WTC11 (cell line): Measurements from ENCODE around the gene AMBP. TPM values are rescaled to one million over a fixed set of nuclear protein-coding genes. Genes with fewer than 3 reads are reported as not detected.

ENCODE experiments used
- ATAC-seq: fragments of 200-7000 bp; cut with Tn5 transposase; 2 replicates; pipeline ENCODE4 v1.10.0; 2021; ENCODE audit warnings: mild to moderate bottlenecking, moderate library complexity
- CTCF ChIA-PET: fragments of 300-600 bp; sonication (Branson Sonifier 250); formaldehyde crosslinking; loops from one replicate; lab custom pipeline; 2021; ENCODE audit warnings: antibody characterized with exemption; lab: Charles Lee
- POLR2A ChIA-PET: fragments of 350-600 bp; sonication (Branson Sonifier 250); formaldehyde crosslinking; loops from one replicate; lab custom pipeline; 2021; ENCODE audit warnings: antibody characterized with exemption; lab: Charles Lee
- DNase-seq: peaks from one replicate; pipeline ENCODE4 v3.0.0; 2021; ENCODE audit warnings: low spot score
- H3K27ac Mint-ChIP-seq: 2 replicates; pipeline ENCODE4 v1.8.0; 2021; ENCODE audit warnings: mixed read lengths
- H3K27me3 Mint-ChIP-seq: 2 replicates; pipeline ENCODE4 v1.8.0; 2021; ENCODE audit warnings: low read depth, mild to moderate bottlenecking, moderate library complexity, mixed read lengths
- H3K36me3 Mint-ChIP-seq: 2 replicates; pipeline ENCODE4 v1.8.0; 2021; ENCODE audit warnings: mixed read lengths
- H3K4me1 Mint-ChIP-seq: 2 replicates; pipeline ENCODE4 v1.8.0; 2022; ENCODE audit warnings: mixed read lengths
- H3K4me3 Mint-ChIP-seq: 2 replicates; pipeline ENCODE4 v1.8.0; 2021; ENCODE audit warnings: mild to moderate bottlenecking, moderate library complexity, mixed read lengths
- H3K9me3 Mint-ChIP-seq: 2 replicates; pipeline ENCODE4 v1.8.0; 2021; ENCODE audit warnings: mixed read lengths
- ATF1 ChIP-seq: sonication (generic); formaldehyde crosslinking; IDR thresholded peaks from 2 replicates; pipeline ENCODE4 v1.8.1; 2023; ENCODE audit warnings: mild to moderate bottlenecking, moderate library complexity, missing genetic modification reagents
- ETV6 ChIP-seq: sonication (generic); formaldehyde crosslinking; IDR thresholded peaks from 2 replicates; pipeline ENCODE4 v1.8.1; 2022; ENCODE audit warnings: mild to moderate bottlenecking, missing genetic modification reagents
- GABPB1 ChIP-seq: sonication (generic); formaldehyde crosslinking; IDR thresholded peaks from 2 replicates; pipeline ENCODE4 v1.8.1; 2023; ENCODE audit warnings: mild to moderate bottlenecking, missing genetic modification reagents
- JUN ChIP-seq: sonication (generic); formaldehyde crosslinking; IDR thresholded peaks from 2 replicates; pipeline ENCODE4 v1.8.0; 2023; ENCODE audit warnings: mild to moderate bottlenecking, missing genetic modification reagents
- RORB ChIP-seq: fragments of 250-450 bp; sonication (Bioruptor Pico); IDR thresholded peaks from 2 replicates; pipeline ENCODE4 v1.9.0; 2021; ENCODE audit warnings: mild to moderate bottlenecking
- SMAD3 ChIP-seq: sonication (generic); formaldehyde crosslinking; IDR thresholded peaks from 2 replicates; pipeline ENCODE4 v1.8.0; 2022; ENCODE audit warnings: missing genetic modification reagents, mild to moderate bottlenecking, borderline replicate concordance
- ZNF219 ChIP-seq: sonication (generic); formaldehyde crosslinking; IDR thresholded peaks from 2 replicates; pipeline ENCODE4 v1.8.0; 2023; ENCODE audit warnings: missing genetic modification reagents, mild to moderate bottlenecking, borderline replicate concordance
- total RNA-seq: library from RNA; stranded (reverse); gene quantifications from 3 replicates; pipeline ENCODE4 v1.2.3, GENCODE V29; 2021
- TF ChIP-seq, protein P1 (sequence below): sonication (generic); formaldehyde crosslinking; IDR thresholded peaks from 2 replicates; pipeline ENCODE4 v1.8.1; 2022; ENCODE audit warnings: mild to moderate bottlenecking, missing genetic modification reagents, moderate library complexity, borderline replicate concordance
- TF ChIP-seq, protein P2 (sequence below): fragments of 250-450 bp; sonication (Bioruptor Pico); IDR thresholded peaks from 2 replicates; pipeline ENCODE4 v1.9.0; 2021; ENCODE audit warnings: mild to moderate bottlenecking
- TF ChIP-seq, protein P3 (sequence below): fragments of 250-450 bp; sonication (Bioruptor Pico); IDR thresholded peaks from 2 replicates; pipeline ENCODE4 v1.9.0; 2021; ENCODE audit warnings: mild to moderate bottlenecking
- TF ChIP-seq, protein P4 (sequence below): sonication (generic); formaldehyde crosslinking; IDR thresholded peaks from 2 replicates; pipeline ENCODE4 v1.8.0; 2023; ENCODE audit warnings: mild to moderate bottlenecking, missing genetic modification reagents
- TF ChIP-seq, protein P5 (sequence below): sonication (generic); formaldehyde crosslinking; IDR thresholded peaks from 2 replicates; pipeline ENCODE4 v1.8.1; 2023; ENCODE audit warnings: mild to moderate bottlenecking, missing genetic modification reagents, borderline replicate concordance
- TF ChIP-seq, protein P6 (sequence below): sonication (generic); formaldehyde crosslinking; IDR thresholded peaks from 2 replicates; pipeline ENCODE4 v1.8.0; 2023; ENCODE audit warnings: missing genetic modification reagents, mild to moderate bottlenecking, borderline replicate concordance

AMBP gene
- total RNA-seq, 1 experiment from 2014 or later, result 3.3 TPM

DNA sequence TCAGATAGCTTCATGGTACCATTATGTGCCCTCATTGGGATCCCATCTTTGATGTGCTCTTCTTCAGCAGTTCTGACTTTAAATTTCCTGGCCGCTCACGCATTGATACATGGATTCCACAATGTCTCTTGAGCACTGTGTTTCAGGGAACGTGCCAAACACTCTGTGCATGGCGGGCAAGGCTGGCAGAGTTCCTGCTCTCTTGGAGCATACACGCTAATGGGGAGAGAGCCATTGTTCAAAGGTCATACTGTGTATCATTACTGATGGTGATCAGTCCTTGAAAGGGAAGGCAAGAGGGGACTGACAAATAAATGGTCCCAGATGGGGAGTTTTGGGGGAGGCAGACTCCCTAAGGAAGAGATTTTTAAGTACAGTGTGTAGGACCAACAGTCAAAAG, 52.3 kb downstream of the AMBP start (continued):
- TF ChIP-seq, protein P1, sequence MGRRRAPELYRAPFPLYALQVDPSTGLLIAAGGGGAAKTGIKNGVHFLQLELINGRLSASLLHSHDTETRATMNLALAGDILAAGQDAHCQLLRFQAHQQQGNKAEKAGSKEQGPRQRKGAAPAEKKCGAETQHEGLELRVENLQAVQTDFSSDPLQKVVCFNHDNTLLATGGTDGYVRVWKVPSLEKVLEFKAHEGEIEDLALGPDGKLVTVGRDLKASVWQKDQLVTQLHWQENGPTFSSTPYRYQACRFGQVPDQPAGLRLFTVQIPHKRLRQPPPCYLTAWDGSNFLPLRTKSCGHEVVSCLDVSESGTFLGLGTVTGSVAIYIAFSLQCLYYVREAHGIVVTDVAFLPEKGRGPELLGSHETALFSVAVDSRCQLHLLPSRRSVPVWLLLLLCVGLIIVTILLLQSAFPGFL (CRISPR knock-in tag), result no peak
- no peak for TF ChIP-seq SMAD3 (CRISPR knock-in tag)
- TF ChIP-seq, protein P2, sequence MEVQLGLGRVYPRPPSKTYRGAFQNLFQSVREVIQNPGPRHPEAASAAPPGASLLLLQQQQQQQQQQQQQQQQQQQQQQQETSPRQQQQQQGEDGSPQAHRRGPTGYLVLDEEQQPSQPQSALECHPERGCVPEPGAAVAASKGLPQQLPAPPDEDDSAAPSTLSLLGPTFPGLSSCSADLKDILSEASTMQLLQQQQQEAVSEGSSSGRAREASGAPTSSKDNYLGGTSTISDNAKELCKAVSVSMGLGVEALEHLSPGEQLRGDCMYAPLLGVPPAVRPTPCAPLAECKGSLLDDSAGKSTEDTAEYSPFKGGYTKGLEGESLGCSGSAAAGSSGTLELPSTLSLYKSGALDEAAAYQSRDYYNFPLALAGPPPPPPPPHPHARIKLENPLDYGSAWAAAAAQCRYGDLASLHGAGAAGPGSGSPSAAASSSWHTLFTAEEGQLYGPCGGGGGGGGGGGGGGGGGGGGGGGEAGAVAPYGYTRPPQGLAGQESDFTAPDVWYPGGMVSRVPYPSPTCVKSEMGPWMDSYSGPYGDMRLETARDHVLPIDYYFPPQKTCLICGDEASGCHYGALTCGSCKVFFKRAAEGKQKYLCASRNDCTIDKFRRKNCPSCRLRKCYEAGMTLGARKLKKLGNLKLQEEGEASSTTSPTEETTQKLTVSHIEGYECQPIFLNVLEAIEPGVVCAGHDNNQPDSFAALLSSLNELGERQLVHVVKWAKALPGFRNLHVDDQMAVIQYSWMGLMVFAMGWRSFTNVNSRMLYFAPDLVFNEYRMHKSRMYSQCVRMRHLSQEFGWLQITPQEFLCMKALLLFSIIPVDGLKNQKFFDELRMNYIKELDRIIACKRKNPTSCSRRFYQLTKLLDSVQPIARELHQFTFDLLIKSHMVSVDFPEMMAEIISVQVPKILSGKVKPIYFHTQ, result no peak
- no peak for TF ChIP-seq ZNF219 (CRISPR knock-in tag)
- TF ChIP-seq RORB (CRISPR knock-in tag), result no peak
- no peak for TF ChIP-seq ETV6 (CRISPR knock-in tag)
- TF ChIP-seq, protein P3, sequence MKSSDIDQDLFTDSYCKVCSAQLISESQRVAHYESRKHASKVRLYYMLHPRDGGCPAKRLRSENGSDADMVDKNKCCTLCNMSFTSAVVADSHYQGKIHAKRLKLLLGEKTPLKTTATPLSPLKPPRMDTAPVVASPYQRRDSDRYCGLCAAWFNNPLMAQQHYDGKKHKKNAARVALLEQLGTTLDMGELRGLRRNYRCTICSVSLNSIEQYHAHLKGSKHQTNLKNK (CRISPR knock-in tag), result no peak

DNA sequence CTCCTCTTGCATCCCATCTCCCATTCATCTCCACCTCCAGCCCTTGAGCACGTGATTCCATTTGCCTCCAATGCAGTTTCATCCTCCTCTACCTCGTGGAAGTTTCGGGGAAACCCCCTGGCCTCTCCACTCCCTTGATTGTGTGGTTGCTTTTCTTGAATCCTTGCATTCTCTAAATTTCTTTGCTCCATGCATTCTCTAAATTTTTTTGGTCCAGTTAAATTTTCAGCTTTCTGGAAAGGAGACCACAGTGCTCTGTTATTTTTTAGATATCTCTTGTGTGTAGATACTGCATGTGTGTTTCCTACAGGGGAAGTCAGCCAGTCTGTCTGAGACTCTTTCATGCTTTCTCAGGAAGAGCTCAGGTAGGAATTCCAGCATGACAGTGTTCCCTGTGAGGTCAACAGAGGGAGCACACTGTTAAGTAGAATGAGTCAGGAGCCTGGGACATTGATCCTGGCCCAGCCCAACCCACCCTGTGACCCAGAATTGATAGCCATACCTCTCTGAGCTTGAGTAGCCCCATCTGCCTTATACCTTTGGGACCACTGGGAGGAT, 52.8 kb downstream of the AMBP start:
- POLR2A ChIA-PET, result no interaction called here
- Mint-ChIP-seq H3K4me3 (no peak overlapping the region), H3K27me3 (no peaks in the 10 kb centered on the region), H3K36me3 (peaks cover 43% of the 10 kb centered on the region), H3K9me3 (peaks cover 22% of the 10 kb centered on the region), H3K4me1 (peaks cover 7% of the 10 kb centered on the region), H3K27ac (peak overlapping the region; percentile 57)
- TF ChIP-seq ATF1 (CRISPR knock-in tag) (no peak), JUN (CRISPR knock-in tag) (no peak), GABPB1 (CRISPR knock-in tag) (no peak)
- TF ChIP-seq, protein P4, sequence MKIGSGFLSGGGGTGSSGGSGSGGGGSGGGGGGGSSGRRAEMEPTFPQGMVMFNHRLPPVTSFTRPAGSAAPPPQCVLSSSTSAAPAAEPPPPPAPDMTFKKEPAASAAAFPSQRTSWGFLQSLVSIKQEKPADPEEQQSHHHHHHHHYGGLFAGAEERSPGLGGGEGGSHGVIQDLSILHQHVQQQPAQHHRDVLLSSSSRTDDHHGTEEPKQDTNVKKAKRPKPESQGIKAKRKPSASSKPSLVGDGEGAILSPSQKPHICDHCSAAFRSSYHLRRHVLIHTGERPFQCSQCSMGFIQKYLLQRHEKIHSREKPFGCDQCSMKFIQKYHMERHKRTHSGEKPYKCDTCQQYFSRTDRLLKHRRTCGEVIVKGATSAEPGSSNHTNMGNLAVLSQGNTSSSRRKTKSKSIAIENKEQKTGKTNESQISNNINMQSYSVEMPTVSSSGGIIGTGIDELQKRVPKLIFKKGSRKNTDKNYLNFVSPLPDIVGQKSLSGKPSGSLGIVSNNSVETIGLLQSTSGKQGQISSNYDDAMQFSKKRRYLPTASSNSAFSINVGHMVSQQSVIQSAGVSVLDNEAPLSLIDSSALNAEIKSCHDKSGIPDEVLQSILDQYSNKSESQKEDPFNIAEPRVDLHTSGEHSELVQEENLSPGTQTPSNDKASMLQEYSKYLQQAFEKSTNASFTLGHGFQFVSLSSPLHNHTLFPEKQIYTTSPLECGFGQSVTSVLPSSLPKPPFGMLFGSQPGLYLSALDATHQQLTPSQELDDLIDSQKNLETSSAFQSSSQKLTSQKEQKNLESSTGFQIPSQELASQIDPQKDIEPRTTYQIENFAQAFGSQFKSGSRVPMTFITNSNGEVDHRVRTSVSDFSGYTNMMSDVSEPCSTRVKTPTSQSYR (CRISPR knock-in tag), result no peak
- TF ChIP-seq, protein P5, sequence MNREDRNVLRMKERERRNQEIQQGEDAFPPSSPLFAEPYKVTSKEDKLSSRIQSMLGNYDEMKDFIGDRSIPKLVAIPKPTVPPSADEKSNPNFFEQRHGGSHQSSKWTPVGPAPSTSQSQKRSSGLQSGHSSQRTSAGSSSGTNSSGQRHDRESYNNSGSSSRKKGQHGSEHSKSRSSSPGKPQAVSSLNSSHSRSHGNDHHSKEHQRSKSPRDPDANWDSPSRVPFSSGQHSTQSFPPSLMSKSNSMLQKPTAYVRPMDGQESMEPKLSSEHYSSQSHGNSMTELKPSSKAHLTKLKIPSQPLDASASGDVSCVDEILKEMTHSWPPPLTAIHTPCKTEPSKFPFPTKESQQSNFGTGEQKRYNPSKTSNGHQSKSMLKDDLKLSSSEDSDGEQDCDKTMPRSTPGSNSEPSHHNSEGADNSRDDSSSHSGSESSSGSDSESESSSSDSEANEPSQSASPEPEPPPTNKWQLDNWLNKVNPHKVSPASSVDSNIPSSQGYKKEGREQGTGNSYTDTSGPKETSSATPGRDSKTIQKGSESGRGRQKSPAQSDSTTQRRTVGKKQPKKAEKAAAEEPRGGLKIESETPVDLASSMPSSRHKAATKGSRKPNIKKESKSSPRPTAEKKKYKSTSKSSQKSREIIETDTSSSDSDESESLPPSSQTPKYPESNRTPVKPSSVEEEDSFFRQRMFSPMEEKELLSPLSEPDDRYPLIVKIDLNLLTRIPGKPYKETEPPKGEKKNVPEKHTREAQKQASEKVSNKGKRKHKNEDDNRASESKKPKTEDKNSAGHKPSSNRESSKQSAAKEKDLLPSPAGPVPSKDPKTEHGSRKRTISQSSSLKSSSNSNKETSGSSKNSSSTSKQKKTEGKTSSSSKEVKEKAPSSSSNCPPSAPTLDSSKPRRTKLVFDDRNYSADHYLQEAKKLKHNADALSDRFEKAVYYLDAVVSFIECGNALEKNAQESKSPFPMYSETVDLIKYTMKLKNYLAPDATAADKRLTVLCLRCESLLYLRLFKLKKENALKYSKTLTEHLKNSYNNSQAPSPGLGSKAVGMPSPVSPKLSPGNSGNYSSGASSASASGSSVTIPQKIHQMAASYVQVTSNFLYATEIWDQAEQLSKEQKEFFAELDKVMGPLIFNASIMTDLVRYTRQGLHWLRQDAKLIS (CRISPR knock-in tag), result no peak
- TF ChIP-seq, protein P6, sequence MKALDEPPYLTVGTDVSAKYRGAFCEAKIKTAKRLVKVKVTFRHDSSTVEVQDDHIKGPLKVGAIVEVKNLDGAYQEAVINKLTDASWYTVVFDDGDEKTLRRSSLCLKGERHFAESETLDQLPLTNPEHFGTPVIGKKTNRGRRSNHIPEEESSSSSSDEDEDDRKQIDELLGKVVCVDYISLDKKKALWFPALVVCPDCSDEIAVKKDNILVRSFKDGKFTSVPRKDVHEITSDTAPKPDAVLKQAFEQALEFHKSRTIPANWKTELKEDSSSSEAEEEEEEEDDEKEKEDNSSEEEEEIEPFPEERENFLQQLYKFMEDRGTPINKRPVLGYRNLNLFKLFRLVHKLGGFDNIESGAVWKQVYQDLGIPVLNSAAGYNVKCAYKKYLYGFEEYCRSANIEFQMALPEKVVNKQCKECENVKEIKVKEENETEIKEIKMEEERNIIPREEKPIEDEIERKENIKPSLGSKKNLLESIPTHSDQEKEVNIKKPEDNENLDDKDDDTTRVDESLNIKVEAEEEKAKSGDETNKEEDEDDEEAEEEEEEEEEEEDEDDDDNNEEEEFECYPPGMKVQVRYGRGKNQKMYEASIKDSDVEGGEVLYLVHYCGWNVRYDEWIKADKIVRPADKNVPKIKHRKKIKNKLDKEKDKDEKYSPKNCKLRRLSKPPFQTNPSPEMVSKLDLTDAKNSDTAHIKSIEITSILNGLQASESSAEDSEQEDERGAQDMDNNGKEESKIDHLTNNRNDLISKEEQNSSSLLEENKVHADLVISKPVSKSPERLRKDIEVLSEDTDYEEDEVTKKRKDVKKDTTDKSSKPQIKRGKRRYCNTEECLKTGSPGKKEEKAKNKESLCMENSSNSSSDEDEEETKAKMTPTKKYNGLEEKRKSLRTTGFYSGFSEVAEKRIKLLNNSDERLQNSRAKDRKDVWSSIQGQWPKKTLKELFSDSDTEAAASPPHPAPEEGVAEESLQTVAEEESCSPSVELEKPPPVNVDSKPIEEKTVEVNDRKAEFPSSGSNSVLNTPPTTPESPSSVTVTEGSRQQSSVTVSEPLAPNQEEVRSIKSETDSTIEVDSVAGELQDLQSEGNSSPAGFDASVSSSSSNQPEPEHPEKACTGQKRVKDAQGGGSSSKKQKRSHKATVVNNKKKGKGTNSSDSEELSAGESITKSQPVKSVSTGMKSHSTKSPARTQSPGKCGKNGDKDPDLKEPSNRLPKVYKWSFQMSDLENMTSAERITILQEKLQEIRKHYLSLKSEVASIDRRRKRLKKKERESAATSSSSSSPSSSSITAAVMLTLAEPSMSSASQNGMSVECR (CRISPR knock-in tag), result no peak
- TF ChIP-seq, protein P2, result no peak
- CTCF ChIA-PET, result interaction anchor here (0.5 to 1.5 kb wide), 6 partner anchors 22 to 349 kb away, joined by 3 to 12 read pairs (median 4); partner anchors contain the start of gene ZNF618
- ATAC-seq, result peak; percentile 62; the same call in 1 of the 2 replicates
- DNase-seq, result no peak
